BLaER1 treated with 17β-estradiol and CSF1 and Interleukin-3, amounts not matched to agents 10 nM and 100 nM (cell line): ENCODE data around the gene HDAC1.
A peak's percentile ranks its signal among the peaks of the same experiment; 100 is the strongest.
"Not testable (repeated sequence)": the region's sequence is repeated elsewhere in the genome, so short reads cannot be mapped to it uniquely, and the experiment has no call there.

Source experiments
- H3K27ac ChIP-seq, 11 experiments: shearing (Covaris generic); formaldehyde crosslinking; 2 replicates each; pipeline ENCODE4 v1.8.1; 2022
- H3K27me3 ChIP-seq, 11 experiments: shearing (Covaris generic); formaldehyde crosslinking; 2 replicates each; pipeline ENCODE4 v1.8.1; 2022
- H3K36me3 ChIP-seq, 11 experiments: shearing (Covaris generic); formaldehyde crosslinking; 2 replicates each; pipeline ENCODE4 v1.8.1; 2022
- H3K4me1 ChIP-seq, 10 experiments: shearing (Covaris generic); formaldehyde crosslinking; 2 replicates each; pipeline ENCODE4 v1.8.1; 2022
- H3K4me2 ChIP-seq, 11 experiments: shearing (Covaris generic); formaldehyde crosslinking; 2 replicates each; pipeline ENCODE4 v1.8.1; 2022
- H3K4me3 ChIP-seq, 10 experiments: shearing (Covaris generic); formaldehyde crosslinking; 2 replicates each; pipeline ENCODE4 v1.8.1; 2022
- H3K9ac ChIP-seq, 11 experiments: shearing (Covaris generic); formaldehyde crosslinking; 2 replicates each; pipeline ENCODE4 v1.8.1; 2022
- H3K9me3 ChIP-seq, 11 experiments: shearing (Covaris generic); formaldehyde crosslinking; replicated peaks in 1 of 11; 2 replicates each; pipeline ENCODE4 v1.8.1; 2022
- H4K20me1 ChIP-seq, 11 experiments: shearing (Covaris generic); formaldehyde crosslinking; 2 replicates each; pipeline ENCODE4 v1.8.1; 2022
- Cebpa-rat ChIP-seq, 11 experiments: shearing (Covaris generic); IDR thresholded peaks; 2 replicates each; pipeline ENCODE4 v1.8.1; 2022

Gene HDAC1

GRCh38 chr1:32266921-32267591 lies 24.8 kb upstream of the HDAC1 start:
- no peak overlapping the region for H3K4me3 ChIP-seq
- no peak for TF ChIP-seq Cebpa-rat (IDR thresholded peaks at IDR 0.05)
- H3K9ac ChIP-seq, result peak overlapping the region in 3 of 11 experiments; percentile 21 to 39 (median 23); a peak in 4 of 22 replicates
- peak overlapping the region in 8 of 11 experiments; percentile 17 to 71 (median 52); a peak in 14 of 22 replicates for H3K27ac ChIP-seq
- H3K9me3 ChIP-seq, result no peaks in the 10 kb centered on the region
- no peaks in the 10 kb centered on the region for H3K27me3 ChIP-seq
- peak overlapping the region in 9 of 11 experiments; percentile 9 to 66 (median 41); a peak in 14 of 22 replicates for H3K4me2 ChIP-seq
- H4K20me1 ChIP-seq, result no peaks in the 10 kb centered on the region
- peaks cover 23 to 54% (median 47%) of the 10 kb centered on the region in 10 experiments for H3K4me1 ChIP-seq
- H3K36me3 ChIP-seq, result no peaks in the 10 kb centered on the region

- H4K20me1 ChIP-seq, result no peaks in the 10 kb centered on the region
- no peaks in the 10 kb centered on the region for H3K27me3 ChIP-seq
- H3K4me2 ChIP-seq, result no peak overlapping the region
- H3K9ac ChIP-seq, result no peak overlapping the region
- H3K9me3 ChIP-seq, result no peaks in the 10 kb centered on the region
- no peak overlapping the region for H3K4me3 ChIP-seq
- TF ChIP-seq Cebpa-rat (IDR thresholded peaks at IDR 0.05), result no peak
- no peak overlapping the region for H3K27ac ChIP-seq
- H3K36me3 ChIP-seq, result peaks cover 0 to under 1% (median 0%) of the 10 kb centered on the region in 11 experiments; a peak in 1 of 22 replicates
- peaks cover 10 to 55% (median 52%) of the 10 kb centered on the region in 10 experiments for H3K4me1 ChIP-seq
Observed at GRCh38 chr1:32269744-32270143, 22.1 kb upstream of the HDAC1 start.

- Histone ChIP-seq H4K20me1 (no peaks in the 10 kb centered on the region), H3K4me3 (no peak overlapping the region), H3K4me2 (peak overlapping the region in 9 of 11 experiments; percentile 50 to 89 (median 78); a peak in 14 of 22 replicates), H3K27ac (peak overlapping the region in 1 of 11 experiments; percentile 21; a peak in 2 of 22 replicates), H3K36me3 (peaks cover 0 to 27% (median 0%) of the 10 kb centered on the region in 11 experiments; a peak in 5 of 22 replicates), H3K4me1 (peaks cover 0 to 33% (median 29%) of the 10 kb centered on the region in 10 experiments; a peak in 18 of 20 replicates), H3K9ac (peak overlapping the region in 2 of 11 experiments; percentile 23 to 29; a peak in 3 of 22 replicates), H3K27me3 (no peaks in the 10 kb centered on the region), H3K9me3 (no peaks in the 10 kb centered on the region)
- TF ChIP-seq Cebpa-rat (IDR thresholded peaks at IDR 0.05), result no peak
Observed at GRCh38 chr1:32272557-32273390, 19.1 kb upstream of the HDAC1 start.

- H3K27me3 ChIP-seq, result no peaks in the 10 kb centered on the region
- H3K9me3 ChIP-seq, result no peaks in the 10 kb centered on the region
- H3K4me1 ChIP-seq, result peaks cover 0 to 33% (median 29%) of the 10 kb centered on the region in 10 experiments; a peak in 18 of 20 replicates
- H3K36me3 ChIP-seq, result peaks cover 0 to 35% (median 0%) of the 10 kb centered on the region in 11 experiments; a peak in 6 of 22 replicates
- H3K4me2 ChIP-seq, result peak overlapping the region; percentile 17 to 89 (median 72); a peak in 21 of 22 replicates
- H3K9ac ChIP-seq, result peak overlapping the region in 7 of 11 experiments; percentile 9 to 51 (median 22); a peak in 10 of 22 replicates
- TF ChIP-seq Cebpa-rat (IDR thresholded peaks at IDR 0.05), result no peak
- H4K20me1 ChIP-seq, result no peaks in the 10 kb centered on the region
- H3K4me3 ChIP-seq, result no peak overlapping the region
- peak overlapping the region in 6 of 11 experiments; percentile 17 to 64 (median 52); a peak in 9 of 22 replicates for H3K27ac ChIP-seq
Observed at GRCh38 chr1:32273391-32274208, 18.3 kb upstream of the HDAC1 start.

GRCh38 chr1:32274646-32275340 lies 17.1 kb upstream of the HDAC1 start:
- Histone ChIP-seq H3K4me1 (peaks cover 0 to 33% (median 29%) of the 10 kb centered on the region in 10 experiments; a peak in 18 of 20 replicates), H3K9ac (peak overlapping the region in 2 of 11 experiments; percentile 22 to 29; a peak in 2 of 22 replicates), H3K27ac (peak overlapping the region in 5 of 11 experiments; percentile 17 to 64 (median 55); a peak in 7 of 22 replicates), H3K4me2 (peak overlapping the region in 9 of 11 experiments; percentile 50 to 89 (median 78); a peak in 15 of 22 replicates), H3K27me3 (no peaks in the 10 kb centered on the region), H4K20me1 (no peaks in the 10 kb centered on the region), H3K4me3 (no peak overlapping the region), H3K9me3 (0 out of 22 replicates have a peak, but pooled peaks cover 0 to 4% (median 0%) of the 10 kb centered on the region in 11 experiments), H3K36me3 (peaks cover 0 to 46% (median 9%) of the 10 kb centered on the region in 11 experiments; a peak in 13 of 22 replicates)
- TF ChIP-seq Cebpa-rat (IDR thresholded peaks at IDR 0.05), result no peak

- no peak for TF ChIP-seq Cebpa-rat (IDR thresholded peaks at IDR 0.05)
- Histone ChIP-seq H3K9ac (no peak overlapping the region), H3K36me3 (peaks cover 0 to 52% (median 16%) of the 10 kb centered on the region in 11 experiments; a peak in 13 of 22 replicates), H3K4me1 (peaks cover 0 to 33% (median 29%) of the 10 kb centered on the region in 10 experiments; a peak in 18 of 20 replicates), H3K4me2 (no peak overlapping the region), H3K27me3 (no peaks in the 10 kb centered on the region), H3K27ac (no peak overlapping the region), H3K9me3 (0 out of 22 replicates have a peak, but pooled peaks cover 0 to 5% (median 0%) of the 10 kb centered on the region in 11 experiments), H3K4me3 (no peak overlapping the region), H4K20me1 (no peaks in the 10 kb centered on the region)
Observed at GRCh38 chr1:32275424-32275823, 16.5 kb upstream of the HDAC1 start.

GRCh38 chr1:32276032-32276782 lies 15.7 kb upstream of the HDAC1 start:
- no peaks in the 10 kb centered on the region for H3K27me3 ChIP-seq
- 0 out of 22 replicates have a peak, but pooled peaks cover 0 to 5% (median 0%) of the 10 kb centered on the region in 11 experiments for H3K9me3 ChIP-seq
- H3K4me3 ChIP-seq, result no peak overlapping the region
- no peak overlapping the region for H3K27ac ChIP-seq
- TF ChIP-seq Cebpa-rat (IDR thresholded peaks at IDR 0.05), result no peak
- H3K4me2 ChIP-seq, result no peak overlapping the region
- H3K9ac ChIP-seq, result no peak overlapping the region
- no peaks in the 10 kb centered on the region for H4K20me1 ChIP-seq
- peaks cover 0 to 33% (median 29%) of the 10 kb centered on the region in 10 experiments; a peak in 18 of 20 replicates for H3K4me1 ChIP-seq
- H3K36me3 ChIP-seq, result peaks cover 0 to 59% (median 18%) of the 10 kb centered on the region in 11 experiments; a peak in 13 of 22 replicates

GRCh38 chr1:32284777-32285176 lies 7.1 kb upstream of the HDAC1 start:
- not testable (repeated sequence) for H3K27me3 ChIP-seq, H4K20me1 ChIP-seq, H3K4me1 ChIP-seq, H3K4me2 ChIP-seq, H3K4me3 ChIP-seq, H3K9ac ChIP-seq, H3K9me3 ChIP-seq, H3K27ac ChIP-seq
- peaks cover 0 to 33% (median 19%) of the 10 kb centered on the region in 11 experiments; a peak in 12 of 22 replicates for H3K36me3 ChIP-seq
